Activated T-cell treated with anti-CD3 and anti-CD28 coated beads, Interleukin-2, amount 50 U/mL, for 72 hours (primary cell): Measurements from ENCODE around the gene GLT6D1. TPM values are rescaled to one million over a fixed set of nuclear protein-coding genes. Genes with fewer than 3 reads are reported as not detected.

ENCODE experiments used
- ATAC-seq, 2 donors: fragments of 150-1000 bp; cut with Tn5 transposase; replicated peaks in 1 of 2; 2 replicates each; pipeline ENCODE4 v1.10.0; 2021; ENCODE audit warnings: moderate library complexity in 2 of 2, mild to moderate bottlenecking in 1 of 2
- DNase-seq, 2 donors: peaks; one replicate each; pipeline ENCODE4 v3.0.0; 2021 to 2022; ENCODE audit warnings: mixed read lengths in 1 of 2
- H3K27ac Mint-ChIP-seq: one replicate; pipeline ENCODE4 v1.8.0; 2022; ENCODE audit warnings: mild to moderate bottlenecking, moderate library complexity, mixed read lengths
- H3K27me3 Mint-ChIP-seq: one replicate; pipeline ENCODE4 v1.8.0; 2022; ENCODE audit warnings: low read depth, mixed read lengths
- H3K36me3 Mint-ChIP-seq, 2 donors: one replicate each; pipeline ENCODE4 v1.8.0; 2022; ENCODE audit warnings: mixed read lengths in 2 of 2, mild to moderate bottlenecking in 1 of 2; ENCODE audit not compliant: insufficient read depth in 2 of 2
- H3K4me1 Mint-ChIP-seq: one replicate; pipeline ENCODE4 v1.8.0; 2022; ENCODE audit warnings: low read depth, mixed read lengths
- H3K4me3 Mint-ChIP-seq, 2 donors: one replicate each; pipeline ENCODE4 v1.8.0; 2022; ENCODE audit warnings: mild to moderate bottlenecking in 2 of 2, mixed read lengths in 2 of 2, moderate library complexity in 2 of 2
- H3K9me3 Mint-ChIP-seq, 2 donors: one replicate each; pipeline ENCODE4 v1.8.0; 2022; ENCODE audit warnings: mixed read lengths in 2 of 2
- total RNA-seq, 2 donors: library from RNA; stranded (reverse); gene quantifications; one replicate each; pipeline ENCODE4 v1.2.3, GENCODE V29; 2022

The GLT6D1 gene
- total RNA-seq, 2 donors from 2014 or later = not detected

DNA sequence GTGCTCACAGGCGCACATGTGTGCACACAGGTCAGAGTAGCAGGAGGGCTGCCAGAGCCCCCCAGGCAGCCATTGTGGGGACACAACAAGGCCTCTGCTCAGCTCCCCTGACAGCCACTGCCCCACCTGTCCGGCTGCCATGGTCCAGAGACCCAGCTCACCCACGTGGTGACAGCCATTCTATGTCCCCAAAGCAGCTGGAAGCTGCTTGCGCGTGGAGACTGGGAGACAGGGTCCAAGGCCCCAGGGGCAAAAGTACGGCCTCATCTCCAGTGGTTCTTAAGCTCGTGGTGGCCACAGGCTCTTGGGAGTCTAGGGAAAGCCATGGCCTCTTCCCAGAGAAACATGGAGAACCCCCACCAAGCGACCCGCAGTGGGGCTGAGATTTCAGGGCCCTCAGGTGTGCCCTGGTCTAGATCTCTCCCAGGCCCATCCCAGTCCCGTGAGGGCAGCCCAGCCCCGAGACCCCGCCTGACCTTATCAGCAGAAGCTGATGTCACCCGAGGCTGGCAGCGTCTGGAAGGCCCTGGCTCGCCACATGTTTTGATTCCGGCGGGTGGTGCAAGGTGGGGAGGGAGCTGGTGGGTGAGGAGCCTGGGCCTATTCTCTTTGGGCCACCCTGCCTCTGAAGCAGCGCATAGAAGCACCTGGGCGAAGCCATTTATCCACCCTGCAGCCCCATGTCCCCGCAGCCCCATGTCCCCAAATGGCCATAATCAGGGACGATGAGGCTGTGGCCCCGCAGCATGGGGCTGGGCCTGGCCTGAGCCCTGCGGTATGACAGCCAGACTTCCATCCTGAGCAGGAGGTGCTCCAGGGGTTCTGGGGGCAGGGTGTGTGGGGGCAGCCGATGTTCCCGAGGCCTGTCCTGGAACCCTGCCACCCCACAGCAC lies 31.7 kb downstream of the GLT6D1 start:
- no peaks in the 10 kb centered on the region for H3K27me3 Mint-ChIP-seq
- H3K9me3 Mint-ChIP-seq = no peaks in the 10 kb centered on the region
- ATAC-seq (no peak), DNase-seq (no peak)
- H3K27ac Mint-ChIP-seq = no peak overlapping the region
- no peaks in the 10 kb centered on the region for H3K36me3 Mint-ChIP-seq
- H3K4me3 Mint-ChIP-seq = no peak overlapping the region
- no peaks in the 10 kb centered on the region for H3K4me1 Mint-ChIP-seq

GRCh38 chr9:135606885-135607259 lies 32.5 kb downstream of the GLT6D1 start:
- no peaks in the 10 kb centered on the region for H3K36me3 Mint-ChIP-seq
- no peak overlapping the region for H3K4me3 Mint-ChIP-seq
- ATAC-seq = no peak
- H3K27ac Mint-ChIP-seq = no peak overlapping the region
- no peaks in the 10 kb centered on the region for H3K9me3 Mint-ChIP-seq
- H3K4me1 Mint-ChIP-seq = no peaks in the 10 kb centered on the region
- H3K27me3 Mint-ChIP-seq = no peaks in the 10 kb centered on the region
- DNase-seq = no peak

GRCh38 chr9:135605238-135605781 lies 34.0 kb downstream of the GLT6D1 start:
- no peak for ATAC-seq

DNA sequence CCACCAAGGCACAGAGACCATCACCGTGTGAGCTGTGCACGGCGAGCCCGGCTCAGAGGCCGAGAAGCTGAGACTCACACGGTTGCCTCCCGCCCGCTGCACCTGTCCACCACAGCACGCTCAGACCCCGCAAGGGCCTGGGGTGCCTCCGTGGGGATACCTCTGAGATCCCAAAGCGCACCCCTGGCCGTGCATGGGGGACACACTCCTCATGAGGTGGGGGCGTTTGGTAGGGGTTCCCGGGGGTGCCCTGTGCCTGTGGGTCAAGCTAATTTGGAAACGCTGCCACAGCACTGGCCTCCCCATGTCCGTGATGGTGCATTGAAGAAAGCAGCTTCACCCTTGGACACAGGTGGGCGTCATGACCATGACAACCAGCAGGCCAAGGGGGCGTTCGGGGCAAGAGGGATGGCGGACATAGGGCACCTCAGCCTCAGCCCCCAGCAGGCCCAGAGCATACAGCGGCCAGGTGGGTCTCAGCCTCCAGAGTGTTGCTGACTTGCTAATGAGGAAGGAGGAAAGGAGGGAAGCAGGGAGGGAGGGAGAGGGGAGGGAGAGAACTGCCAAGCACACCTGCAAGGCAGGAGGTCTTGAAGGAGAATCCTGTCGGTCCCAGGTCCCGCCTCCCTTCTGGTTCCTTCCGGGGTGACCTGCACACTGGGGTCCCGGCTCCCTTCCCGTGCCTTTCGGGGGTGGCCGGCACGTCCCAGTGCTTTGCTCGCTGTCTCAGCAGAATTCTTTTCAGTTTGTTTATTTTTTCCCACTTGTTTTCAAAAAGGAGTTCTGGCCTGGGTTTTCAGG lies 34.7 kb downstream of the GLT6D1 start:
- H3K9me3 Mint-ChIP-seq = no peaks in the 10 kb centered on the region
- no peaks in the 10 kb centered on the region for H3K36me3 Mint-ChIP-seq
- no peak for ATAC-seq
- H3K27ac Mint-ChIP-seq = no peak overlapping the region
- no peaks in the 10 kb centered on the region for H3K4me1 Mint-ChIP-seq
- peaks cover 12% of the 10 kb centered on the region for H3K27me3 Mint-ChIP-seq
- DNase-seq = no peak
- no peak overlapping the region for H3K4me3 Mint-ChIP-seq

More at GRCh38 chr9:135605238-135605781, 34.0 kb downstream of the GLT6D1 start:
- Mint-ChIP-seq H3K4me3 (no peak overlapping the region), H3K27ac (no peak overlapping the region), H3K4me1 (no peaks in the 10 kb centered on the region), H3K36me3 (no peaks in the 10 kb centered on the region), H3K27me3 (peaks cover 6% of the 10 kb centered on the region), H3K9me3 (no peaks in the 10 kb centered on the region)
- DNase-seq = no peak

- Mint-ChIP-seq H3K27me3 (peaks cover 24% of the 10 kb centered on the region), H3K4me3 (no peak overlapping the region), H3K36me3 (no peaks in the 10 kb centered on the region), H3K27ac (no peak overlapping the region), H3K9me3 (no peaks in the 10 kb centered on the region), H3K4me1 (no peaks in the 10 kb centered on the region)
- ATAC-seq (peak; percentile 25 to 41), DNase-seq (peak; percentile 51 to 64)
Measured at GRCh38 chr9:135602789-135603481, 36.4 kb downstream of the GLT6D1 start.

DNA sequence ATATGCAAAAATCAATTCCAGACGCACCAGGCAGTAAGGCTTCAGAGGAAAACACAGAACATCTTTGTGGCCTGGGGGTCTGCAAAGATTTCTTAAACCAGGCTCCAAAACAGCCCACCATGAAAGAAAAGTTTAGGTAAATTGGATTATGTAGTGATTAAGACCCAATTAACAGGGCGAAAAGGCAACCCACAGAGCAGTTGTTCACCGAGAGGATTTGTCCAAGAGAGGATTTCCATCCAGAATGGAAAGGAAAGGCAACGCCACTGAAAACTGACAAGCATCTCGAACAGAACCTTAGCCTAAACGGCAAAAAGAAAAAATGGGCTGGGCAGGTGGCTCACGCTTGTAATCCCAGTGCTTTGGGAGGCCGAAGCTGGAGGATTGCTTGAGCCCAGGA lies 37.4 kb downstream of the GLT6D1 start:
- no peaks in the 10 kb centered on the region for H3K4me1 Mint-ChIP-seq
- no peak overlapping the region for H3K4me3 Mint-ChIP-seq
- H3K9me3 Mint-ChIP-seq = no peaks in the 10 kb centered on the region
- ATAC-seq = no peak
- H3K27me3 Mint-ChIP-seq = peaks cover 24% of the 10 kb centered on the region
- DNase-seq = no peak
- no peak overlapping the region for H3K27ac Mint-ChIP-seq
- no peaks in the 10 kb centered on the region for H3K36me3 Mint-ChIP-seq

DNA sequence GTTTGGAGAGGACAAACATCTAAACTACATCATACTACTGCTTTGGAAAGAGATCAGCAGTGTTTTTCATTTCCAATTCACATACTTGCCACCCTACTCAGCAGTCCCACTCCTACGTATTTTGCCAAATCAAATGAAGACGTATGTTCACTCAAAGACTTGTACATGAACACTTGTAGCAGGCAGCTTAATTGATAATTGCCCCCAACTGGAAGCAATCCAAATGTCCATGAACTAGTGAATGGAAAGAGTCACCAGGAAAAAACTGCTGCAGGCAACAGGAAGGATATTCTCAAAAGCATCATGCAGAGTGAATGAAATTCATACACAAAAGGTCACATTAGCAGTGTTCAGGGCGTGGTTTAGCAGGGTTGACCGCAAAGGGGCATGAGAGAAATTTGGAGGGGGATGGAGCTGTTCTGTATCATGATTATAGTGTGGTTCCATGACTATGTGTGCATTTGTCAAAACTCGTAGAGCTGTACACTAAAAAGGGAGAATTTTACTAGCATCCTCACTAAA lies 39.0 kb downstream of the GLT6D1 start:
- ATAC-seq = no peak
- Mint-ChIP-seq H3K4me1 (no peaks in the 10 kb centered on the region), H3K27me3 (peaks cover 24% of the 10 kb centered on the region), H3K36me3 (no peaks in the 10 kb centered on the region), H3K27ac (no peak overlapping the region), H3K4me3 (no peak overlapping the region), H3K9me3 (no peaks in the 10 kb centered on the region)
- DNase-seq = no peak

DNA sequence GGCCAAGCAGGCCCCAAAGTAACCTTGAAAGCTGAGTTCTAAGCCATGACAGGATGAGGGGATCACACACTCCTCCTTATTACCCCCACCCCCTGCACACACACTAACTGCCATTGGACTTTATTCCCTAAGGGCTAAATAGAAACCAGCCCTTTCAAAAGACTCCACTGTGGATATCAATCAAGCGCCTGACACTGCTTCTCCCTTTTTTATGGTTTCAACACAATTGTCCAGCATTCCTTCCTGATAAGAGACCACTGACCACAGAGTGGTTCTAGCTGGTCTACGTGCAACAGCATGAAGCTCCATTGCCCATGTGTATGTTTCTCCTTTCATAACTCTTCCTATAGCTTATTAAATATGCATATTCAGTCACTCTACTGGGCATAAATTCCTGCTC lies 43.1 kb downstream of the GLT6D1 start:
- H3K27me3 Mint-ChIP-seq = peaks cover 31% of the 10 kb centered on the region
- no peaks in the 10 kb centered on the region for H3K9me3 Mint-ChIP-seq
- no peak overlapping the region for H3K4me3 Mint-ChIP-seq
- no peak overlapping the region for H3K27ac Mint-ChIP-seq
- H3K36me3 Mint-ChIP-seq = no peaks in the 10 kb centered on the region
- H3K4me1 Mint-ChIP-seq = no peaks in the 10 kb centered on the region
- ATAC-seq (no peak), DNase-seq (no peak)

DNA sequence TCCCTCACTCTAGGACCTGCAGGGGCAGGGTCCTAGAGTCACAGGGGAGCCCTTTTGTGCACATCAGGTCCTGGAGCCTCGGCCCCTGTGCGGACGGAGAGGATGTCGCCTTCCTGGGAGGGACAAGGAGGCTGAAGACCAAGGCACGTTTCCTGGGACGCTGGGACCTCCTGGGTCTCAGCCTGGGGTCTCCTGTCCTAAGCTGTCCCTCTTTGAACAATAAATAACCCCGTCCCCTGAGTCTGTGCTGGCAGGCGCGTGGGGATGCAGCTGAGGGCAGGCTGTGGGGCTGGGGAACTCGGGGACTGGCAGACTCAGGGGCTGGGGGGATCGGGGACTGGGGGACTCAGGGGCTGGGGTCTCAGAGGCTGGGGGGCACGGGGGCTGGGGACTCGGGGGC lies 46.7 kb downstream of the GLT6D1 start:
- H3K27ac Mint-ChIP-seq = no peak overlapping the region
- H3K9me3 Mint-ChIP-seq = no peaks in the 10 kb centered on the region
- DNase-seq (no peak), ATAC-seq (no peak)
- peaks cover 7% of the 10 kb centered on the region for H3K27me3 Mint-ChIP-seq
- H3K4me3 Mint-ChIP-seq = no peak overlapping the region
- no peaks in the 10 kb centered on the region for H3K36me3 Mint-ChIP-seq
- no peaks in the 10 kb centered on the region for H3K4me1 Mint-ChIP-seq

- Mint-ChIP-seq H3K4me1 (no peaks in the 10 kb centered on the region), H3K9me3 (no peaks in the 10 kb centered on the region), H3K4me3 (no peak overlapping the region), H3K27ac (no peak overlapping the region), H3K36me3 (no peaks in the 10 kb centered on the region), H3K27me3 (peaks cover 7% of the 10 kb centered on the region)
- no peak for ATAC-seq
- no peak for DNase-seq
Measured at GRCh38 chr9:135592331-135592590, 47.1 kb downstream of the GLT6D1 start.

- H3K27ac Mint-ChIP-seq = no peak overlapping the region
- DNase-seq = no peak
- H3K9me3 Mint-ChIP-seq = no peaks in the 10 kb centered on the region
- no peak for ATAC-seq
- no peak overlapping the region for H3K4me3 Mint-ChIP-seq
- H3K27me3 Mint-ChIP-seq = peaks cover 7% of the 10 kb centered on the region
- H3K4me1 Mint-ChIP-seq = no peaks in the 10 kb centered on the region
- no peaks in the 10 kb centered on the region for H3K36me3 Mint-ChIP-seq
Measured at GRCh38 chr9:135591506-135592330, 47.6 kb downstream of the GLT6D1 start.

GRCh38 chr9:135590486-135591079 lies 48.8 kb downstream of the GLT6D1 start:
- no peak for DNase-seq
- Mint-ChIP-seq H3K27me3 (peaks cover 7% of the 10 kb centered on the region), H3K4me1 (no peaks in the 10 kb centered on the region), H3K9me3 (no peaks in the 10 kb centered on the region), H3K36me3 (no peaks in the 10 kb centered on the region), H3K27ac (no peak overlapping the region), H3K4me3 (no peak overlapping the region)
- no peak for ATAC-seq
